Activated T-cell treated with anti-CD3 and anti-CD28 coated beads, Interleukin-2, amount 50 U/mL, for 48 hours (primary cell): ENCODE results near the gene CYLD.
A peak's percentile ranks its signal among the peaks of the same experiment; 100 is the strongest.

Experiments
- DNase-seq, 2 experiments: peaks; one replicate each; pipeline ENCODE4 v3.0.0-alpha.2; 2020

CYLD gene

DNA sequence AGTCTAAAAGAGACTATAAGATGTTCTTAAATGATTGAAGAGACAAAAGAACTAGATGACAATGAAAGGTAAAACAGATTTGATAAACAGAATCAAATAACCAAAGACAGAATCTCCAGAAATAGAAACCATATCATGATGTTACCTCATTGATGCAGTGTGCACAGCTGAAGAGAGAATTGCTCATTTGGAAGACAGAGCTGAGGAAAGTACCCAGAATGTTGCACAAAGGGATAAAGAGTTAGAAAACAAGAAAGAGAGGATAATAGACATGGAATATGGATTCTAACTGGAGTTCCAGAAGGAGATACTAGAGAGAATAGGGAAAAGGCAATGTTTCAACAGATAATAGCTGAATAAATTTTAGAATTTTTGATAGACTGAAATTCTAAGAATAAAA is 47.9 kb downstream of the CYLD start:
- DNase-seq = no peak

GRCh38 chr16:50791522-50791921 is 49.6 kb downstream of the CYLD start:
- no peak for DNase-seq

DNA sequence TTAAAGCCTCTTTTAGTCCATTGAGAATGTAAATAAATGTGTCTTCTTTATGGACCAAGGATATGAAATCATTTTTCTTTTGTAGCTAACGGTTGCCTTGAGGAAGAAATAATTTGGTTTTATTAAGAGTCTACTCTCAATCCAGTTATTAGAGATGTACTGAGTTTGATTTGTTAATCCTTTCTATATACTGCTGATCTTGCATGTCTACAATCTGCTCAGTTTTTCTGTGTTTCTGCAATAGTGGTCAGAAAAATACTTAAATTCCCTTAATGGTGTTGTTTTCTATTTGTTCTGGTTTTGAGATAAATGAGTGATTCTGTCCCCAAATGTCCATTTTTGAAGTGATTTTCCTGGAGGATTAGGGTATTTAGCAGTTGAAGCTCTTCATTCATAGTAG is 54.9 kb downstream of the CYLD start:
- no peak for DNase-seq

DNA sequence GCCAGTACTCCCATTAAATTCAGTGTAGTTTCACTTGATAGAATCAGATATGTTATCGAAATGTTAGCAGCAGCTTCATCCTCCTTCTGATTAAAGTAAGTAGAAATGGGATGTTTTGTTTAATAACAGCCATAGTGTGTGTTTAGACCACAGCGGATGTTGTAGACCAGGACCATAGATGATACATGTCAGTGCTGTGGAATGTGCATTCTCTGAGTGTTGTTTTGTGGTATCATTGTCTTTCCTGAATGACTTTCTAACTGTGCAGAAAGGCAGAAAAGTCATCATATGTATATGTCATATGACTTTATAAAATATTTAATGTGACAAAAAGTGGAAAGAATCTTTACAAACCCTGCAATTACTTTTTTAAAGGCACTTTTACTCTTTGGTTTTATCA is 55.6 kb downstream of the CYLD start:
- no peak for DNase-seq

DNA sequence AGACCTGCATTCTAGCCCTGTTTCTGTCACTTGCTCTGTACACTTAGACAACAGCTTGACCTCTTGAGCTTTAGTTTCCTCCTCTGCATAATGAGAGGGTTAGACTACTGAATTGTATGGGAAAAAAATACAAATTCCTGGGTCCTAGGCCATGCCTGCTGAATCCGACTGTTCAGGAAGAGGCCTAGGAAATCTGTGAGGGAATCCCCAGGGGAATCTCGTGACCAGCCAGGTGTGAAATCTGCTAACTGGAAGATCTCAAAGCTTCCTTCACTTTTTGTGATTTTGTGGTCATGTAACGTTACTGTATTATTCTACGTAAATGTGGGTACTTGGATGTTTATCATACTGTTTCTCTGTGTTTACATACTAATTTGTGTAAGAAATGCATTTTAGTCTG is 58.2 kb downstream of the CYLD start:
- no peak for DNase-seq

- DNase-seq = no peak
Measured at GRCh38 chr16:50801036-50801435, 59.1 kb downstream of the CYLD start.

GRCh38 chr16:50802000-50802399 is 60.1 kb downstream of the CYLD start:
- no peak for DNase-seq

DNA sequence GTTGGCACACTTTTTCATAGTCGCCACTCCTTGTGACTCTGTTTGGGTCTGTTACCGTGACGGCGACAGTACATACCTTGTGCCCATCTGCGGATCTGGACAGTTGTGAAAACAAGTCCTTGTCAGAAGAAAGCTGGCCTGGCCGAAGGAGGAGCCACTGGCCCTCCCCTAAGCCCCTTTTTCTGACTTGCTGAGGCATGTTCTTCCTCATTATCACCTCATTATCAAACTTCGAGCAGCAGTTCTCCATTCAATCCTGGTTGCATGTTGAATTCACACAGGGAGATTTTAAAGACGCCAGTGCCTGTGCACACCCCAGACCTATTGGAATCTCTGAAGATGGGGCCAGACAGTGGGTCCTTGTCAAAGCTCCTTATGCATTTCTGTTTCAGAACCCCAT is 61.1 kb downstream of the CYLD start:
- DNase-seq = no peak

DNA sequence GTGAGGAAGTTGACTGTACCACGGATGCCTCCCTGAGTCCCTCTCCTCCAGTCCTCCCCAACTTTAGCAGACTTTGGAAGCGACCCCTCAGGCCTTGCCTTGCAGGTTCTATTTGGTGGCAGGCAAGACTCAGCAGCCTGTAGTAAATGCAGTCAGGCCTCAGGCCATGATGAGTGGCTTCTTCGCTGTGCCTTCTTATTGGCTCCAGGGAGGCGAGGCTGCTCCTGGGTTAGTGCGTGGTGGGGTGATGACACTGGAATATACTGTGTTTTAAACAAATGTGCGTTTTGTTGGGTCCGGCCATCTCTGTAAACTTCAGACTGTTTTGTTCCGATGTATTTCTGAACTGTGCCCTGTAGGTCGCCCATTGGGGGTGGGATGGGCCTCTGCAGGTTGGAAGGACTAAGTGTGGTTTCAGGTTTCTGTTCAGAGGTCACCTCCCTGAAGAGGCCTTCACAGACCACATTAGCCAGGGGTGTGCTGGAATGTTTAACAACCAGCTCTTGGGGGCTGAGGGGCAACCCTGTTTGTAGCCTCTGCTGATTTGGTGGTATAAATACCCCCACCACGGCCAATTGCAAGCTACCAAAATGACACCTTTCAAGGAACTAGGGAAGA is 62.5 kb downstream of the CYLD start:
- DNase-seq = no peak

- DNase-seq = peak; percentile 90
Measured at GRCh38 chr16:50806099-50807062, 64.5 kb downstream of the CYLD start.

- DNase-seq = no peak
Measured at GRCh38 chr16:50808929-50809538, 67.1 kb downstream of the CYLD start.

DNA sequence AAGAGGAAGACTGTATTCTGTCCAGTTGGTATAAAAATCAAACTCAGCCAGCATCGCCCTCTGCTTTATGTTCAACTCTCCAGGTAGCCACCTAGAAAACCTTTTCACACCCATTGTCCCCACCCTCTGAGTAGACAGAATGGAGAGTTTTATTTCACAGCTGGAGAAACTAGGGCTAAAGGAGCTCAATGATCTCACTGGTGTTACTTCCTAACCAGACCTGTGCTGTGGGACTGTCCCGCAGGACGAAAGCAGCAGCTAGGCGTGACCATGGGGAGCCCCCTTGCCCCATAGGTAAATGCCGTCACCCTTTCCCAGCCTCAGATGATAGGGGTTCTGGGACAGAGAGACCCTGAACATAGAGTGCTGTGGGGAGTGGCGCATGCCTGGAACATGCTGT is 67.7 kb downstream of the CYLD start:
- no peak for DNase-seq

- DNase-seq = no peak
Measured at GRCh38 chr16:50810241-50810965, 68.5 kb downstream of the CYLD start.

- no peak for DNase-seq
Measured at GRCh38 chr16:50812046-50812445, 70.2 kb downstream of the CYLD start.

DNA sequence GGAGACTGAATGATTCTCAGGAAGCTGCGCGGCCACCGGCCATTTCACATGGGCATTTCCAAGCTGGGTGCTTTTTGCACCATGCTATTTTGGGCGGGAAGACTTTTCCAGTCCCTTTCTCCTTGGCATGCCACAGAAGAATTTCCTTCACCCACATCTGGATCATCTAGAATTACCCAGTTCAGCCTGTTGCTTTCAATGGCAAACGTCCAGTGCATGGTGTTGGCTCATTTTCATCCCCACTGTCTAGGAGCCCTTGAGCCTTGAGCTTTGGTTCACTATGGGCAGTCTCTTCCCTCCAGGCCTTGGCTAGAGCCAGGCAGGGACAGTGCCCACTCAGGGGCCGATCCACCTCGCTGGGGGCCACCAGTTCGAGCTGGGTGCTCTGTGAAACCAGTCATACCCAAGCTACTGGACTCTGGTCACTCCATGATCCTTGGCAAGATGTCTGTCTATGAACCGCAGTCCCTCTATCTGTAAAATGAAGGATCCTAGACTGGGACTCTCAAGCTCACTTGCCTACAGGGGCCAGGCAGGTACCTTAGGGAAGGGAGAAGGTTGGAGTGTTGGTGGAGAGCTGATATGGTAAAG is 71.1 kb downstream of the CYLD start:
- DNase-seq = no peak

DNA sequence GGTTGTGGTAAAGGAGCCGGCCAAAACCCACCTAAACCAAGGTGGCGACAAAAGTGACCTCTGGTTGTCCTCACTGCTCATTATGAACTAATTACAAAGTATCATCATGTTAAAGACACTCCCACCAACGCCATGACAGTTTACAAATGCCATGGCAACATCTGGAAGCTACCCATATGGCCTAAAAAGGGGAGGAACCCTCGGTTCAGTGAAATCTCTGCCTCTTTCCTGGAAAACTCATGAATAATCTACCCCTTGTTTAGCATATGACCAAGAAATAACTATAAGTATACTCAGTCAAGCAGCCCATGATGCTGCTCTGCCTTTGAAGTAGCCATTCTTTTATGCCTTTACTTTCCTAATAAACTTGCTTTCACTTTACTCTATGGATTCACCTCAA is 72.2 kb downstream of the CYLD start:
- no peak for DNase-seq

GRCh38 chr16:50814541-50814940 is 72.7 kb downstream of the CYLD start:
- no peak for DNase-seq

DNA sequence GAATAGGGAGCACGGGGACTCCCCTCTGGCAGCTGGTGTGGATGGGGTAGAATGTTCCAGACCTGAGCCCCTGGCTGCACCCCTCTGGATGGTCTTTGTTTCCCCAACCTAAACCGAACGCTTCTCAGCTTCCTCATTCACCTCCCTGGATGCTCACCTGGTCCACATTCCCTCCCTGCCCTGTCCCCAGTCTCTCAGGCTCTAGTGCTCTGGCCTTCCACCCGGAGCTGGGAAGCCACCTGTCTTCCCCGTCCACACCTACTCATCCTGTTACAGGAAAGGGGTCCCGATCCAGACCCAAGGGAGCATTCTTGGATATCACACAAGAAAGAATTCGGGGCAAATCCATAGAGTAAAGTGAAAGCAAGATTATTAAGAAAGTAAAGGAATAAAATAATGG is 73.5 kb downstream of the CYLD start:
- no peak for DNase-seq

GRCh38 chr16:50816901-50817555 is 75.1 kb downstream of the CYLD start:
- no peak for DNase-seq

GRCh38 chr16:50818380-50818779 is 76.5 kb downstream of the CYLD start:
- DNase-seq = no peak

DNA sequence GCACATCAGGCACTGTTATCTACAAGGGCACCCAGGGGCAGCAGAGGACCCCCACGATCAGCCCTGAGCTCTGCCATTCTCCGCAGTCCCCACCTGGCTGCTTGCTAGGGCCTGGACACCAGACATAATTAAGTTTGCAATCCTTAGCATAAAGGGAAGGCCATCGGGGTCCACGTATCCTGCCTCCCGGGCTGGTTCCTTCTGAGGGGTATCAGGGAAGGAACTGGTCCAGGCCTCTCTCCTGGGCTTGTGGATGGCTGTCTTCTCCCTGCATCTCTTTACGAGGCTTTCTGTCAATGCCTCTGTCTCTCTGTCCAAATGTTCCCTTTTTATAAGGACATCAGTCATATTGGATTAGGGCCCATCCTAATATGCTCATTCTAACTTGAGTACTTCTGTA is 77.8 kb downstream of the CYLD start:
- DNase-seq = no peak

DNA sequence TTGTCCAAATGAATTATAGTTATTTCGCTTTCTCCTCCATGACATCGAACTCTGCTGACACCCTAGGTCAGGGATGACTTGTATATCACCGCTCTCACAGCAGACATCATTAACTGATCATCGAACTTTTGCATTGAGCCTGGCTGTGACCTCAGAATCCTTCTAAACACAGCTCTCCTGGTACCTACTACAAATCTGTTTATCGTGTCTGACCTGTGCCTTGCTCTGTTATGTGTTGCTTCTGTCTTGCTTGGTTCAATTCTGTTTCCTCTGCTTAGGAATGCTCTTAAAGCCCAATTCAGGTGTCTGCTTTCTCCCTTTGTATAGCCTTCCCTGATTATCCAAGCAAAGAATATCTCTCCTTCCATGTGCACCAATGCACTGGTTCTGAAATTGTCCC is 78.3 kb downstream of the CYLD start:
- DNase-seq = no peak
